VCaP (cell line): ENCODE results near the gene UBE2F.

Source experiments
- H3K27ac ChIP-seq: fragments of 450-650 bp; 2 replicates; pipeline ENCODE4 v1.5.1; 2017
- CTCF ChIP-seq: fragments of 450-650 bp; conservative IDR thresholded peaks from 2 replicates; pipeline ENCODE4 v1.5.1; 2017; ENCODE audit warnings: mild to moderate bottlenecking, moderate library complexity

The UBE2F gene

GRCh38 chr2:237934186-237934585 lies 32.6 kb upstream of the UBE2F start:
- no peak overlapping the region for H3K27ac ChIP-seq
- no peak for TF ChIP-seq CTCF

GRCh38 chr2:237935740-237936452 lies 30.9 kb upstream of the UBE2F start:
- no peak for TF ChIP-seq CTCF
- no peak overlapping the region for H3K27ac ChIP-seq

DNA sequence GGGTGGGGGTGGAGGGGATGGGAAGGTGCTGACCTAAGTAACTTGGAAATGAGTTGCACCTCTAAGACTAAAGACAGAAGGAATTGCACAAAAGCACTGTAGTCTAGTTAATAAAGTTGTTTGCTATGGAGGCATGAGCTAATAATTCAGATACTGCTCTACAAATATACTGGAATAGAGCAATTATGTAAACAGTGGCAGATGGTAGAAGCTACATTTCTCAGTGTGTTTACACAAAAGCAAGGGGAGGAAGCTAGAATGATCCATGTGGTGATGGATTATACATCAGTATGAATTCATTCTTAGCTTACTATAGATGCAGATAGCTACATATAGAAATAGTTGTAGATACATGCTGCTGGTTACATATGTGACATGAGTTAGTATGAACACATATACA lies 27.6 kb upstream of the UBE2F start:
- no peak overlapping the region for H3K27ac ChIP-seq
- no peak for TF ChIP-seq CTCF

GRCh38 chr2:237940828-237941227 lies 26.0 kb upstream of the UBE2F start:
- TF ChIP-seq CTCF, result no peak
- no peak overlapping the region for H3K27ac ChIP-seq

DNA sequence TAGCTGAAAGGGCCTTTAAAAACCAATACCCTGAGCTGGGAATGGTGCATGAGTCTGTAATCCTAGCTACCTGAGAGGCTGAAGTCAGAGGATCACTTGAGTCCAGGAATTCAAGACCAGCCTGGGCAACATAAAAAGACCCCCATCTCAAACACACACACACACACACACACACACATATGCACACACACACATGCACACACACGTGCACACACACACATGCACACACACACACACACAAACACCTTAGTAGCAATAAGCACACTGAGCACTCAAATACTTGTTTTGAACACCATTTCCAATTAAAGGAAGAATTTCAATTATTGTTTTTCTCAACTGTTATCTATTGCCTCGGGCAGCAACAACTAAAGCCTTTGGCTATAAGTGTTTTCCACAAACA lies 25.6 kb upstream of the UBE2F start:
- no peak overlapping the region for H3K27ac ChIP-seq
- TF ChIP-seq CTCF, result no peak

DNA sequence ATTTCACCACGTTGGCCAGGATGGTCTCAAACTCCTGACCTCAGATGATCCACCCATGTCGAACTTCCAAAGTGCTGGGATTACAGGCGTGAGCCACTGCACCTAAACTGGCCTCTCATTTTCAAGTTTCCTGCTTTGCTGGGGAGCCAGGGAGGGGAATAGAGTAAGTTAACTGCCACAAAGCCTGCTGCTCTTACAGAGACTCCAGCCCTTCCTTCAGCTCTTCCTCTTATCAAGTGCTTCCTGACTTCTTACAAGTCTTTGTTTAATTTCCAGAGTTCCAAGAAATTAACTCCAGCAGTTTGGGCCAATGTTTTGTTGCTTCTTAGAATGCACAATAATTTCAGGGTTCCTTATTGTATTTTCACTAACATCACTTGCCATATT lies 24.3 kb upstream of the UBE2F start:
- no peak for TF ChIP-seq CTCF
- no peak overlapping the region for H3K27ac ChIP-seq

- no peak overlapping the region for H3K27ac ChIP-seq
- no peak for TF ChIP-seq CTCF
Observed at GRCh38 chr2:237943395-237944094, 23.3 kb upstream of the UBE2F start.
